ENCODE results near the gene PLPP2.

- TF ChIP-seq, protein P1, sequence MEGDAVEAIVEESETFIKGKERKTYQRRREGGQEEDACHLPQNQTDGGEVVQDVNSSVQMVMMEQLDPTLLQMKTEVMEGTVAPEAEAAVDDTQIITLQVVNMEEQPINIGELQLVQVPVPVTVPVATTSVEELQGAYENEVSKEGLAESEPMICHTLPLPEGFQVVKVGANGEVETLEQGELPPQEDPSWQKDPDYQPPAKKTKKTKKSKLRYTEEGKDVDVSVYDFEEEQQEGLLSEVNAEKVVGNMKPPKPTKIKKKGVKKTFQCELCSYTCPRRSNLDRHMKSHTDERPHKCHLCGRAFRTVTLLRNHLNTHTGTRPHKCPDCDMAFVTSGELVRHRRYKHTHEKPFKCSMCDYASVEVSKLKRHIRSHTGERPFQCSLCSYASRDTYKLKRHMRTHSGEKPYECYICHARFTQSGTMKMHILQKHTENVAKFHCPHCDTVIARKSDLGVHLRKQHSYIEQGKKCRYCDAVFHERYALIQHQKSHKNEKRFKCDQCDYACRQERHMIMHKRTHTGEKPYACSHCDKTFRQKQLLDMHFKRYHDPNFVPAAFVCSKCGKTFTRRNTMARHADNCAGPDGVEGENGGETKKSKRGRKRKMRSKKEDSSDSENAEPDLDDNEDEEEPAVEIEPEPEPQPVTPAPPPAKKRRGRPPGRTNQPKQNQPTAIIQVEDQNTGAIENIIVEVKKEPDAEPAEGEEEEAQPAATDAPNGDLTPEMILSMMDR (IDR thresholded peaks at IDR 0.05; ENCODE audit: low read length) = no peak
- TF ChIP-seq EZH2 (IDR thresholded peaks at IDR 0.05; ENCODE audit: borderline replicate concordance, low read length) = no peak
Observed at GRCh38 chr19:335072-335471, 43.9 kb upstream of the PLPP2 start.

Data from OCI-LY1 (cell line).